HL-60 (cell line): Measurements from ENCODE around the gene ARNT2.

Experiments
- POLR2AphosphoS5 ChIP-seq: IDR thresholded peaks from 2 replicates; pipeline ENCODE4 v1.6.1; 2012; ENCODE audit warnings: low read depth
- REST ChIP-seq: IDR thresholded peaks from 2 replicates; pipeline ENCODE4 v1.6.1; 2012; ENCODE audit warnings: low read depth; ENCODE audit not compliant: insufficient replicate concordance
- TF ChIP-seq, protein P1 (sequence below): IDR thresholded peaks from one replicate; pipeline ENCODE4 v1.5.1; 2011; ENCODE audit warnings: low read length, control low read depth, inconsistent platforms; ENCODE audit not compliant: insufficient read depth

DNA sequence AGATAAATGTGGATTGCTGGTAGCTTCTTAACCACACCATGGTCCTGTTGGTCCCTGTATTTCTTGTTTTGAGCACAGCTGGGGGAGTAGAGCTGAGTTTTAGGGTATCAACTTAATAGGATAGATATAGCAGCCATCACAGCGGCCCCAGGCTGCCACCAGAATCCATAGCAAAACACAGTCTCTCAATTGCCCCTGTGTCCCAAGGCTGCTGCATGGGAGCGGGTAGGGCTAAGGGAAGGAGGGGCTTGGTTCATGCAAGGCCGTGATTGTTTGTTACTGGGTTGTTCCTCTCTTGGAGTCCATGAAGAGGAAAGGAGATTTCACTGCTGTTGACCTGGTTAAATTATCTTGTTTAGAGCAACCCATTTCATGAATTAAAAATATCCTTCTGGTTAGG is 22.1 kb downstream of the ARNT2 start:
- TF ChIP-seq, protein P1, sequence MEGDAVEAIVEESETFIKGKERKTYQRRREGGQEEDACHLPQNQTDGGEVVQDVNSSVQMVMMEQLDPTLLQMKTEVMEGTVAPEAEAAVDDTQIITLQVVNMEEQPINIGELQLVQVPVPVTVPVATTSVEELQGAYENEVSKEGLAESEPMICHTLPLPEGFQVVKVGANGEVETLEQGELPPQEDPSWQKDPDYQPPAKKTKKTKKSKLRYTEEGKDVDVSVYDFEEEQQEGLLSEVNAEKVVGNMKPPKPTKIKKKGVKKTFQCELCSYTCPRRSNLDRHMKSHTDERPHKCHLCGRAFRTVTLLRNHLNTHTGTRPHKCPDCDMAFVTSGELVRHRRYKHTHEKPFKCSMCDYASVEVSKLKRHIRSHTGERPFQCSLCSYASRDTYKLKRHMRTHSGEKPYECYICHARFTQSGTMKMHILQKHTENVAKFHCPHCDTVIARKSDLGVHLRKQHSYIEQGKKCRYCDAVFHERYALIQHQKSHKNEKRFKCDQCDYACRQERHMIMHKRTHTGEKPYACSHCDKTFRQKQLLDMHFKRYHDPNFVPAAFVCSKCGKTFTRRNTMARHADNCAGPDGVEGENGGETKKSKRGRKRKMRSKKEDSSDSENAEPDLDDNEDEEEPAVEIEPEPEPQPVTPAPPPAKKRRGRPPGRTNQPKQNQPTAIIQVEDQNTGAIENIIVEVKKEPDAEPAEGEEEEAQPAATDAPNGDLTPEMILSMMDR = no peak
- TF ChIP-seq POLR2AphosphoS5 = no peak
- TF ChIP-seq REST = no peak
